CD4-positive, CD25-positive, alpha-beta regulatory T cell (primary cell): ENCODE results near the gene WBP1. TPM values are rescaled to one million over a fixed set of nuclear protein-coding genes. Genes with fewer than 3 reads are reported as not detected.

Experiments
- ATAC-seq, 2 donors: fragments of 150-1000 bp; cut with Tn5 transposase; one replicate each; pipeline ENCODE4 v1.10.0; 2021; ENCODE audit warnings: low read depth in 2 of 2, moderate number of reproducible peaks in 2 of 2, moderate library complexity in 1 of 2
- DNase-seq, 3 donors: peaks; one replicate each; pipeline versions ENCODE4 v3.0.0 to v3.0.0-alpha.2; 2012 to 2022; ENCODE audit warnings: mixed read lengths in 1 of 3
- H3K27ac ChIP-seq: one replicate; pipeline ENCODE4 v1.7.0; 2013; ENCODE audit warnings: mild to moderate bottlenecking, low read length; ENCODE audit not compliant: insufficient read depth, poor library complexity, severe bottlenecking
- H3K27me3 ChIP-seq: one replicate; pipeline ENCODE4 v1.7.0; 2013; ENCODE audit warnings: low read length; ENCODE audit not compliant: control insufficient read depth, insufficient read depth
- H3K36me3 ChIP-seq: one replicate; pipeline ENCODE4 v1.7.0; 2013; ENCODE audit warnings: mild to moderate bottlenecking, low read length, moderate library complexity; ENCODE audit not compliant: control insufficient read depth, insufficient read depth
- H3K4me1 ChIP-seq: 2 replicates; pipeline ENCODE4 v1.7.0; 2013; ENCODE audit warnings: mild to moderate bottlenecking, low read length; ENCODE audit not compliant: insufficient read depth, control insufficient read depth, poor library complexity, severe bottlenecking
- H3K4me3 ChIP-seq: one replicate; pipeline ENCODE4 v1.7.0; 2013; ENCODE audit warnings: low read depth, mild to moderate bottlenecking, low read length, moderate library complexity
- H3K9me3 ChIP-seq, 2 experiments: 1 replicate in 1 of 2; 2 replicates in 1 of 2; pipeline ENCODE4 v1.7.0; 2013; ENCODE audit warnings: low read length in 2 of 2, mild to moderate bottlenecking in 1 of 2, moderate library complexity in 1 of 2; ENCODE audit not compliant: control insufficient read depth in 2 of 2
- H3K27ac Mint-ChIP-seq, 3 donors: one replicate each; pipeline ENCODE4 v1.8.0; 2020 to 2022; ENCODE audit warnings: mild to moderate bottlenecking in 3 of 3, mixed read lengths in 3 of 3, moderate library complexity in 2 of 3
- H3K27me3 Mint-ChIP-seq: one replicate; pipeline ENCODE4 v1.8.0; 2022; ENCODE audit warnings: mild to moderate bottlenecking, mixed read lengths
- H3K36me3 Mint-ChIP-seq: one replicate; pipeline ENCODE4 v1.8.0; 2020; ENCODE audit warnings: mixed read lengths
- H3K4me1 Mint-ChIP-seq, 4 donors: one replicate each; pipeline ENCODE4 v1.8.0; 2020 to 2022; ENCODE audit warnings: mixed read lengths in 4 of 4, mild to moderate bottlenecking in 1 of 4
- H3K4me3 Mint-ChIP-seq, 4 donors: one replicate each; pipeline ENCODE4 v1.8.0; 2020 to 2022; ENCODE audit warnings: mild to moderate bottlenecking in 4 of 4, mixed read lengths in 4 of 4, moderate library complexity in 3 of 4
- H3K9me3 Mint-ChIP-seq, 7 donors: one replicate each; pipeline ENCODE4 v1.8.0; 2020 to 2022; ENCODE audit warnings: mixed read lengths in 7 of 7, mild to moderate bottlenecking in 3 of 7, moderate library complexity in 2 of 7
- polyA plus RNA-seq, 4 donors: library from polyadenylated mRNA; unstranded; fragments of 300-500 nt; fragmentation: Illumina TruSeq; gene quantifications; one replicate each; pipeline ENCODE4 v1.2.3, GENCODE V29; 2021
- total RNA-seq: library from RNA; stranded (reverse); gene quantifications from one replicate; pipeline ENCODE4 v1.2.3, GENCODE V29; 2022

The WBP1 gene
- total and polyA plus RNA-seq, 5 donors from 2014 or later: 33.5 to 79.5 (median 37.8) TPM

GRCh38 chr2:74499940-74500577 lies 41.8 kb downstream of the WBP1 start:
- H3K27ac Mint-ChIP-seq: no peak overlapping the region
- no peak for ATAC-seq
- peaks cover 2% of the 10 kb centered on the region for H3K27me3 ChIP-seq
- H3K4me1 ChIP-seq: peaks cover 40% of the 10 kb centered on the region
- peak overlapping the region; percentile 56 to 83 (median 71) for H3K4me3 Mint-ChIP-seq
- DNase-seq: no peak
- H3K27me3 Mint-ChIP-seq: peaks cover 62% of the 10 kb centered on the region
- no peak overlapping the region for H3K27ac ChIP-seq
- no peaks in the 10 kb centered on the region for H3K9me3 ChIP-seq
- peaks cover 0 to 67% (median 22%) of the 10 kb centered on the region in 4 donors for H3K4me1 Mint-ChIP-seq
- no peak overlapping the region for H3K4me3 ChIP-seq
- H3K36me3 ChIP-seq: peaks cover 3% of the 10 kb centered on the region
- H3K9me3 Mint-ChIP-seq: peaks cover 0 to 1% (median 0%) of the 10 kb centered on the region in 7 donors
- peaks cover 17% of the 10 kb centered on the region for H3K36me3 Mint-ChIP-seq

GRCh38 chr2:74500578-74500946 lies 42.3 kb downstream of the WBP1 start:
- no peak for DNase-seq
- ATAC-seq: no peak
- peaks cover 40% of the 10 kb centered on the region for H3K4me1 ChIP-seq
- no peaks in the 10 kb centered on the region for H3K9me3 ChIP-seq
- Mint-ChIP-seq H3K9me3 (peaks cover 0 to 1% (median 0%) of the 10 kb centered on the region in 7 donors), H3K36me3 (peaks cover 22% of the 10 kb centered on the region), H3K27ac (no peak overlapping the region), H3K4me1 (peaks cover 0 to 71% (median 24%) of the 10 kb centered on the region in 4 donors), H3K4me3 (peak overlapping the region in 3 of 4 donors; percentile 64 to 83 (median 78)), H3K27me3 (peaks cover 62% of the 10 kb centered on the region)
- peaks cover 8% of the 10 kb centered on the region for H3K36me3 ChIP-seq
- no peak overlapping the region for H3K27ac ChIP-seq
- H3K4me3 ChIP-seq: no peak overlapping the region
- peaks cover 2% of the 10 kb centered on the region for H3K27me3 ChIP-seq

DNA sequence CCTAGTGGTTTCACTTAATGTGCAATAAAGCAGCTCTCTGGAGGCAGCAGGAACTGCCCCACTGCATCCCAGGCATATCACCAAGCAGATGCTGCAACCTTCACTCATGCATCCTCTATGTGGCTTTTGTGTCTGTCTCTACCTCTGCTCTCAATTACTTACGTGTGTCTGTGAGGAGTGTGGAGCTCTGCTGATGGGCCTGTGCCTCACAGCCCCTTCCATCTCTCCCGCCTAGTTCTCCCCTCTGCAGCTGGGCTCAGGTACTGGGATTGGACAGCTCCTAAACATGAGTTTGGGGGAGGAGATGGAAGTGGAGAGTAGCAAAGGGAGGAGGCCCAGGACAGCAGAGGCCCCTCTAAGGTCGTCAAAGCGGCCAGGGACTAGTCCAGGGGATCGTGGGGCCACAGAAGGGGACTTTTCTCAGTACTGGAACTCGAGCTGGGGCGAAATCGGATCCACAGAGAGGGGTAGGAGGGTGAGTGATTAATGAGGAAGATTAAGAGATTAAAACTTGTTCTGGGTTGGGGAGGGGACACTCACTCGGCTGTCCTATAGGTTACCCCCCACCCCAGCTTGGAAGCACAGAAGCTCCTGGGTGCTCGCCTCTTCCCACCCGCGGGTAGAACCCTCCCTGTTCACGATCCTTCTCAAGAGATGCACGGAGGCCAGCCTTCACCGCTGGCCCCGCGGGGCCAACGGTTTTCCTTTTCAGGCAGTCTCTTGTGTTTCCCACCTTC lies 43.3 kb downstream of the WBP1 start:
- peaks cover 62% of the 10 kb centered on the region for H3K27me3 Mint-ChIP-seq
- ATAC-seq (no peak), DNase-seq (no peak)
- no peak overlapping the region for H3K27ac ChIP-seq
- no peak overlapping the region for H3K27ac Mint-ChIP-seq
- H3K27me3 ChIP-seq: peaks cover 2% of the 10 kb centered on the region
- peaks cover 20% of the 10 kb centered on the region for H3K36me3 Mint-ChIP-seq
- H3K9me3 Mint-ChIP-seq: peaks cover 0 to 1% (median 0%) of the 10 kb centered on the region in 7 donors
- peaks cover 13% of the 10 kb centered on the region for H3K36me3 ChIP-seq
- peak overlapping the region; percentile 67 to 83 (median 78) for H3K4me3 Mint-ChIP-seq
- peaks cover 0 to 79% (median 26%) of the 10 kb centered on the region in 4 donors for H3K4me1 Mint-ChIP-seq
- no peaks in the 10 kb centered on the region for H3K9me3 ChIP-seq
- no peak overlapping the region for H3K4me3 ChIP-seq
- peaks cover 47% of the 10 kb centered on the region for H3K4me1 ChIP-seq

GRCh38 chr2:74502147-74502719 lies 44.0 kb downstream of the WBP1 start:
- no peak for DNase-seq
- H3K27me3 Mint-ChIP-seq: peaks cover 63% of the 10 kb centered on the region
- Histone ChIP-seq H3K27ac (no peak overlapping the region), H3K27me3 (peaks cover 2% of the 10 kb centered on the region), H3K36me3 (peaks cover 13% of the 10 kb centered on the region), H3K9me3 (no peaks in the 10 kb centered on the region), H3K4me1 (peaks cover 53% of the 10 kb centered on the region), H3K4me3 (no peak overlapping the region)
- peaks cover under 1 to 86% (median 31%) of the 10 kb centered on the region in 4 donors for H3K4me1 Mint-ChIP-seq
- H3K36me3 Mint-ChIP-seq: peaks cover 23% of the 10 kb centered on the region
- peaks cover 0 to 2% (median 0%) of the 10 kb centered on the region in 7 donors for H3K9me3 Mint-ChIP-seq
- H3K4me3 Mint-ChIP-seq: peak overlapping the region; percentile 68 to 83 (median 78)
- no peak overlapping the region for H3K27ac Mint-ChIP-seq
- no peak for ATAC-seq

- Histone ChIP-seq H3K36me3 (peaks cover 13% of the 10 kb centered on the region), H3K27me3 (peaks cover 2% of the 10 kb centered on the region), H3K4me1 (peaks cover 51% of the 10 kb centered on the region), H3K27ac (no peak overlapping the region), H3K9me3 (no peaks in the 10 kb centered on the region), H3K4me3 (peak overlapping the region; percentile 32)
- peaks cover 0 to 5% (median 0%) of the 10 kb centered on the region in 7 donors for H3K9me3 Mint-ChIP-seq
- ATAC-seq (no peak), DNase-seq (peak in 1 of 3 donors; percentile 75)
- peak overlapping the region; percentile 68 to 84 (median 82) for H3K4me3 Mint-ChIP-seq
- H3K4me1 Mint-ChIP-seq: peaks cover 5 to 85% (median 34%) of the 10 kb centered on the region in 4 donors
- peaks cover 26% of the 10 kb centered on the region for H3K36me3 Mint-ChIP-seq
- peak overlapping the region in 1 of 3 donors; percentile 56 for H3K27ac Mint-ChIP-seq
- peaks cover 69% of the 10 kb centered on the region for H3K27me3 Mint-ChIP-seq
Observed at GRCh38 chr2:74502720-74503505, 44.7 kb downstream of the WBP1 start.

DNA sequence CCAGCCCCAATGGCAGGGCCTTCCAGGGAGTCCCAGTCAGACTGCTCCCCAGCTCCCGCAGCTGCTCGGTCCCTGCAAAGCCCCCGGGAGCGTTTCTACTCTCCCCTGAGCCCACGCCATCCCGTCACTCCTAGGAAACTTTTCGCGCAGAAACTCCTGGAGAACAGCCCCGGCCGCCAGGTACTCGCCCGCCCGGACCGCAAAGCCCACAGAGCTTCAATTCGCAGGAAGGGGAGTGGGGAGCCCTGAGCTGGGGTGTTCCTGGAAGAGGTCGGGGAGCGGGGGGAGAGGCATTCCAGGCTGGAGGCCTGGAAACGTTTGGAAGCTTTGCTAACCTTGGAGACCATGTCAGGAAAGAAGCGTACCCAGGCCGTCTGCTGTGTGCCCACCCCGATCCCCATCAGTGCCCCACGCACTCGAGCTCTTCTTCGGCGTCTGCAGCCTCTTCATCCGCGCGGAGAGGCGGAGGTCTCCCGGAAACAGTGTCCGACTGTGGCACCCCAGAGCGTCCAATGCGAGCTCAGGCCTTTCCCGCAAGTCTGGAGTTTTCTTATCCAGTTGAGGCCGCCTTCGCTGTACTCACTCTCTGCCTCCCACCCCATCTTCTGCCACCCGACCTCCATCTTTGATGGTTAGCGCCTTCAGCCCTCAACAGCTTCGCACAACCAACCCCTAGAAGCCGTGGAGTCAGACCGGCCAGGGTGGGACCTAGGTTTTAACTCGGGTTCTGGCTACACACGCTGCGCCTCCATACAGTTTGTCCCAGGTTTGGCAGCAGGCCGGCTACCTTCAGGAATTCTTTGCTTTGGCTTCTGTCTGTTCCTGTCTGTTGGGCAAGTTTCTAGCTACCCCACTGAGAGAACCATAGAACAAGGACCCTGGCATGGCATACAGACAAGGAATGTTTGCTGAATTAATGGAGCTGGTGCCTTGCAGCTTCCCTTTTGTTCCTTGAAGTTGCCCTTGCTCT lies 45.6 kb downstream of the WBP1 start:
- Mint-ChIP-seq H3K27ac (peak overlapping the region in 1 of 3 donors; percentile 56), H3K4me1 (peaks cover 5 to 84% (median 28%) of the 10 kb centered on the region in 4 donors), H3K36me3 (peaks cover 26% of the 10 kb centered on the region), H3K9me3 (peaks cover 0 to 7% (median 0%) of the 10 kb centered on the region in 7 donors), H3K27me3 (peaks cover 68% of the 10 kb centered on the region), H3K4me3 (peak overlapping the region; percentile 68 to 86 (median 82))
- Histone ChIP-seq H3K4me1 (peaks cover 50% of the 10 kb centered on the region), H3K27ac (no peak overlapping the region), H3K27me3 (peaks cover 2% of the 10 kb centered on the region), H3K9me3 (no peaks in the 10 kb centered on the region), H3K36me3 (peaks cover 13% of the 10 kb centered on the region), H3K4me3 (no peak overlapping the region)
- DNase-seq: no peak
- ATAC-seq: no peak
